ENCODE measurements around the gene ERICH4. TPM values are rescaled to one million over a fixed set of nuclear protein-coding genes. Genes with fewer than 3 reads are reported as not detected.
A peak's percentile ranks its signal among the peaks of the same experiment; 100 is the strongest.

ERICH4 gene, protein sequence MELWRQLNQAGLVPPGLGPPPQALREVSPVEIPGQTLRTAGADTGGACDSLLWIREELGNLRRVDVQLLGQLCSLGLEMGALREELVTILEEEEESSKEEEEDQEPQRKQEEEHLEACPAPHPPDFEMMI
- total RNA-seq (2022), result not detected in 2 replicates
- Bru-seq, nascent RNA, result not detected
- percentile 26 among the genes with signal in this experiment for BruChase-seq, experiment 1, labeled RNA remaining after a 6-hour chase
- percentile 19 among the genes with signal in this experiment for BruChase-seq, experiment 2, labeled RNA remaining after a 2-hour chase
- long read RNA-seq, result 0 reads

GRCh38 chr19:41442473-41443355, at the start of gene ERICH4:
ERICH4 (plus strand) TSS chr19:41443156; CDS start chr19:41443170, 14 bp downstream.
- Mint-ChIP-seq H3K4me1 (ENCODE audit: low read depth, unreplicated experiment) (peaks cover 13% of the 10 kb centered on the region), H3K27me3 (ENCODE audit: unreplicated experiment) (peaks cover 36% of the 10 kb centered on the region), H3K4me3 (ENCODE audit: low read depth, unreplicated experiment) (no peak within 1 kb of the TSS), H3K27ac (ENCODE audit: unreplicated experiment) (no peak within 1 kb of the TSS), H3K9me3 (ENCODE audit: low read depth, unreplicated experiment) (no peaks in the 10 kb centered on the region), H3K36me3 (ENCODE audit: insufficient read depth, unreplicated experiment) (no peaks in the 10 kb centered on the region)
- TF ChIP-seq, protein P1, sequence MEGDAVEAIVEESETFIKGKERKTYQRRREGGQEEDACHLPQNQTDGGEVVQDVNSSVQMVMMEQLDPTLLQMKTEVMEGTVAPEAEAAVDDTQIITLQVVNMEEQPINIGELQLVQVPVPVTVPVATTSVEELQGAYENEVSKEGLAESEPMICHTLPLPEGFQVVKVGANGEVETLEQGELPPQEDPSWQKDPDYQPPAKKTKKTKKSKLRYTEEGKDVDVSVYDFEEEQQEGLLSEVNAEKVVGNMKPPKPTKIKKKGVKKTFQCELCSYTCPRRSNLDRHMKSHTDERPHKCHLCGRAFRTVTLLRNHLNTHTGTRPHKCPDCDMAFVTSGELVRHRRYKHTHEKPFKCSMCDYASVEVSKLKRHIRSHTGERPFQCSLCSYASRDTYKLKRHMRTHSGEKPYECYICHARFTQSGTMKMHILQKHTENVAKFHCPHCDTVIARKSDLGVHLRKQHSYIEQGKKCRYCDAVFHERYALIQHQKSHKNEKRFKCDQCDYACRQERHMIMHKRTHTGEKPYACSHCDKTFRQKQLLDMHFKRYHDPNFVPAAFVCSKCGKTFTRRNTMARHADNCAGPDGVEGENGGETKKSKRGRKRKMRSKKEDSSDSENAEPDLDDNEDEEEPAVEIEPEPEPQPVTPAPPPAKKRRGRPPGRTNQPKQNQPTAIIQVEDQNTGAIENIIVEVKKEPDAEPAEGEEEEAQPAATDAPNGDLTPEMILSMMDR (IDR thresholded peaks at IDR 0.05; ENCODE audit: unreplicated experiment), result no peak
- no peak for DNase-seq
- intact Hi-C loops (cut with micrococcal nuclease; ENCODE audit: unreplicated experiment), result no loop called here
- no TSS peak for BruUV-seq (replicated peaks)
- CTCF ChIA-PET, result interaction anchor here (0.5 to 1.0 kb wide), 4 partner anchors 15 to 129 kb away, joined by 3 to 8 read pairs (median 4); no protein-coding TSS in a partner anchor

DNA sequence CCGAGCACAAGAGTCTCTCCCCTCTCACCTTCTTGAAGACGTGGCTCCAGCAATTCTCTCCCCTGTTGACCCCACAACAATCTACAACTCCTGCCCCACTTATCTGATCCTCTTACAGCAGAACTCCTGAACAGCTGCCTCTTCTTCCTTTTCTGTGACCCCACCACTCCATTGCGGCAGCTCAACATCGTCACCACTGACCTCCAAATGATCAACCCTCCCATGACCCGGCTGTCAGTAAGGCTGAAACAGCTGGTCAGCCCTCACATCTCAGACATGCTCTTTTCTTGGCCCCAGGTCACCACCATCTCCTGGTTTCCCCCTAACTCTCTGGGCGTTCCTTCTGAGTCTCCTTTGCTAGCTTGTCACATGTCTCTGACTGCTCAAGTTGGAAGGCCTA, 47.6 kb upstream of the ERICH4 start:
- Mint-ChIP-seq H3K9me3 (ENCODE audit: low read depth, unreplicated experiment) (no peaks in the 10 kb centered on the region), H3K27ac (ENCODE audit: unreplicated experiment) (no peak overlapping the region), H3K4me1 (ENCODE audit: low read depth, unreplicated experiment) (peaks cover 34% of the 10 kb centered on the region), H3K4me3 (ENCODE audit: low read depth, unreplicated experiment) (peak overlapping the region; percentile 99), H3K36me3 (ENCODE audit: insufficient read depth, unreplicated experiment) (peaks cover 23% of the 10 kb centered on the region), H3K27me3 (ENCODE audit: unreplicated experiment) (no peaks in the 10 kb centered on the region)
- CTCF ChIA-PET, result interaction anchor here (1.0 kb wide), 1 partner anchor 28 kb away, joined by 3 read pairs; no protein-coding TSS in a partner anchor
- TF ChIP-seq, protein P1 (IDR thresholded peaks at IDR 0.05; ENCODE audit: unreplicated experiment), result no peak
- no peak for DNase-seq
- no TSS peak for BruUV-seq (replicated peaks)
- intact Hi-C loops (cut with micrococcal nuclease; ENCODE audit: unreplicated experiment), result no loop called here

DNA sequence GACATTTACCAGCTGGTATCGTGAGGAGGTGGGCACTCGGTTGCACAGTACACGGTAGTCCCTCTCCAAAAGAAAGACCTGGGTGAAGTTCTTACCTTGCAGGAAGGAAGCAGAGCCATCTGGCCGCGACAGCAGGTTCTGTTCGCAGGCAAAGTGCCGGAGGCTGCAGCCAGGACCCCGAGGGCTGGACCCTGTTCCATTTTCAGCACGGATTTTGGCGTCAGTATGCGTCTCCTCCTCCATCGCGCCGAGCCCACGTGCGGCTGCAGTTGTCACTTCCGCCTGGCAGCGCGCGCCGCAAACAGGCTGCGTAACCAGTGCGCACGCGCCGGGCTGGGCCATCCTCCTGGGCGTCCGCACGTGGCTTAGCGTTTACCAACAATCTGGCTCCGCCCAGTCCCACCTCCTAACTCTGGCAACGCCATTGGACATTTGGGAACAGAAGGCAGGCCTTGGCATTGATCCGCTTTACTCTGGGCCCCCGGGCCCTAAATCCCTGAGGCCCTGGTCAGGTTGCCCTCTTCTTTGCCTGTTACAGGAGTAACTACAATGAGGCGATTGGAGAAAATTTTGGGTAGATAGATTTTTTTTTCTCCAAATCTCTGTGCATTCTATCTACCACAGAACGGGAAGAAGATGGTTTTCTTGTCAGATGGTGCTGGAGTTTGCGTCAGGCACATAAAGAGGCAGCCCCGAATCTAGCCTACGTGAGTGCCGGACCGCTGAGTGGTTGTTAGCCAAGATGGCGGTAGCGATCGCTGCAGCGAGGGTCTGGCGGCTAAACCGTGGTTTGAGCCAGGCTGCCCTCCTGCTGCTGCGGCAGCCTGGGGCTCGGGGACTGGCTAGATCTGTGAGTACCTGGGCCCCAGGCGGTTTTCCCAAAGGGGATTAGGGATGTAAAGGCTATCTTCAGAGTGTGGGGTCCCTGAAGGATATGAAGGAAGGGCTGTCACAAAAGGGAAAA, 45.6 kb upstream of the ERICH4 start, which contains the start of the genes BCKDHA and EXOSC5:
TSS of gene BCKDHA (plus strand) at position 733 of the 964 bp plus-strand sequence. CDS start at position 743, 10 bp downstream.
TSS of gene EXOSC5 (minus strand) at position 274 of the 964 bp plus-strand sequence. CDS start at position 243, 31 bp downstream.
- Mint-ChIP-seq H3K36me3 (ENCODE audit: insufficient read depth, unreplicated experiment) (peaks cover 23% of the 10 kb centered on the region), H3K27ac (ENCODE audit: unreplicated experiment) (peak within 1 kb of the TSS; percentile 100), H3K4me3 (ENCODE audit: low read depth, unreplicated experiment) (peak within 1 kb of the TSS; percentile 99), H3K27me3 (ENCODE audit: unreplicated experiment) (no peaks in the 10 kb centered on the region), H3K9me3 (ENCODE audit: low read depth, unreplicated experiment) (no peaks in the 10 kb centered on the region), H3K4me1 (ENCODE audit: low read depth, unreplicated experiment) (peaks cover 34% of the 10 kb centered on the region)
- intact Hi-C loops (cut with micrococcal nuclease; ENCODE audit: unreplicated experiment), result no loop called here
- TF ChIP-seq, protein P1 (IDR thresholded peaks at IDR 0.05; ENCODE audit: unreplicated experiment), result no peak
- BruUV-seq (replicated peaks), result TSS peak; percentile 87
- CTCF ChIA-PET, result no interaction called here
- DNase-seq, result peak; percentile 99

DNA sequence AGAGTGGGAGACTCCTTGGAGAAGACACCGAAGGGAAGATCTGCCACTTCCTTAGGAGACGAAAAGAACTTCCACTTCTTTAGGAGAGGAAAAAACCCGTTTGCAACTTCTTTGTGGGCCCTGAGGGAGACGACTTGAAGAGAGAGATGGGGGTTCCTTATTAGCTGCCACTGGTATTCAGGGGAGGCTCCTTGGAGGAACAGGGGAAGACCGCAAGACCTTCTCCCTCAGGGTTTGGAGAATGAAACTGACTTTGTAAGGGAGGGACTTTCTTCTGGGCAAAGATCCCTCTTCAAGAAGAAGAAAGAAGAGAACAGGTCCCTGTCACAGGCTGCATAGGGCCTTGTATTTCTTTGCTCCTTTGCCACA, 44.9 kb upstream of the ERICH4 start:
- intact Hi-C loops (cut with micrococcal nuclease; ENCODE audit: unreplicated experiment), result no loop called here
- Mint-ChIP-seq H3K4me3 (ENCODE audit: low read depth, unreplicated experiment) (peak overlapping the region; percentile 99), H3K27ac (ENCODE audit: unreplicated experiment) (peak overlapping the region; percentile 100), H3K27me3 (ENCODE audit: unreplicated experiment) (no peaks in the 10 kb centered on the region), H3K4me1 (ENCODE audit: low read depth, unreplicated experiment) (peaks cover 34% of the 10 kb centered on the region), H3K36me3 (ENCODE audit: insufficient read depth, unreplicated experiment) (peaks cover 23% of the 10 kb centered on the region), H3K9me3 (ENCODE audit: low read depth, unreplicated experiment) (no peaks in the 10 kb centered on the region)
- no TSS peak for BruUV-seq (replicated peaks)
- no peak for DNase-seq
- TF ChIP-seq, protein P1 (IDR thresholded peaks at IDR 0.05; ENCODE audit: unreplicated experiment), result no peak
- CTCF ChIA-PET, result no interaction called here

Data from Calu3 (cell line).